Stimulated activated CD4-positive, alpha-beta T cell treated with anti-CD3 and anti-CD28 coated beads, Interleukin-1b, Interleukin-23, amount 100 ng/mL, for 4 hours (primary cell): Measurements from ENCODE around the gene ATP2A1.
"Not testable (repeated sequence)": the region's sequence is repeated elsewhere in the genome, so short reads cannot be mapped to it uniquely, and the experiment has no call there.

Experiments used
- DNase-seq, 2 donors: peaks; one replicate each; pipeline ENCODE4 v3.0.0-alpha.2; 2020; ENCODE audit warnings: low read depth in 2 of 2

Gene ATP2A1

DNA sequence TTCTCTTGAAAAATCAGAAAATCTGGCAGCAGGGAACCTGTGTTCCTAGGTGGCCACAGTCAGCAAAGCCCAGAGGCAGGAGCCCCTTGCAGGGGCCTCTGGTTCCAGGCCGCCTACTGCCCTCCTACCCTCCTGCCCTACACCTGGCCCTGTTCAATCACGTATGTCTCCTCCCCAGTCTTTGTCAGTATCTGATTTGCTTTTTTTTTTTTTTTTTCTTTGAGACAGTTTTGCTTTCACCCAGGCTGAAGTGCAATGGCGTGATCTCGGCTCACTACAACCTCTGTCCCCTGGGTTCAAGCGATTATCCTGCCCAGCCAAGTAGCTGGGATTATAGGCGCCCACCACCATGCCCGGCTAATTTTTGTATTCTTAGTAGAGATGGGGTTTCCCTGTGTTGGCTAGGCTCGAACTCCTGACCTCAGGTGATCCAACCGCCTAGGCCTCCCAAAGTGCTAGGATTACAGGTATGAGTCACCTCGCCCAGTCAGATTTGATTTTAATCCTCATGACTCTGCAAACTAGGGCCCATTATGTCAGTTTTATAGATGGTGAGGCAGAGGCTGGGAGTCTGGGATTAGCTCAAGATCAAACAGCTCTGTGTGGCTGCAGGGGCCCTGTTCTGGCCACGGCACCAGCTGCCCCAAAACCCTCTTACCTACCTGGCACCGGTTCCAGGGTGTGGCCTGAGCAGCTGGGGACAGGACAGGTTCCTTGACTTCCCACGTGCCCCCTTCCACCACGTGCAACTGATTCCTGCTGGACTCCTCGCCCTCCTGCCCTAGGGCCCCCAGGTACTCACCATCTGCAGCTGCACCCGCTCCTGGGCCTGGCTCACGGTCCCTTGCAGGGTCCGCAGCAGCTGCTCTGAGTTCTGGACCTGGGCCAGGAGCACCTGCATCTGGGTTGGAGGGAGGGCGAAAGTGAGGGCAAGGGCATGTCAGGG lies 32.1 kb downstream of the ATP2A1 start:
- no peak for DNase-seq

DNA sequence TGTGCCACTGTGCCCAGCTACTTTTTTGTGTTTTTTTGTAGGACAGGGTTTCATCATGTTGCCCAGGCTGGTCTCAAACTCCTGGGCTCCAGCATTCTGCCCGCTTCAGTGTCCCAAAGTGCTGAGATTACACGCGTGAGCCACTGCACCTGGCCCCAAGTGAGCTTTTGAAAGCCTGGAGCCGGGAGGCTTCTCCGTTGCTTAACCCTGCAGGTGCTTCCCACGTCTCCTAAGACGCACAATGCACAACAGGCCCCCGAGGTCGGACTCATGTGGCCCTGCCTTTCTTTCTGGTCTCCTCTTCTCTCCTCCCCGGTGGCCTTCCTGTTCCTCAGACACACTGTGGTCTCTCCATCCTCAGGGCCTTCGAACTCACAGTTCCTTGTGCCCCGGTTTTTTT lies 34.3 kb downstream of the ATP2A1 start:
- DNase-seq: no peak

- DNase-seq: no peak
Measured at GRCh38 chr16:28913946-28914724, 35.8 kb downstream of the ATP2A1 start.

GRCh38 chr16:28915181-28915580 lies 36.9 kb downstream of the ATP2A1 start:
- DNase-seq: no peak

DNA sequence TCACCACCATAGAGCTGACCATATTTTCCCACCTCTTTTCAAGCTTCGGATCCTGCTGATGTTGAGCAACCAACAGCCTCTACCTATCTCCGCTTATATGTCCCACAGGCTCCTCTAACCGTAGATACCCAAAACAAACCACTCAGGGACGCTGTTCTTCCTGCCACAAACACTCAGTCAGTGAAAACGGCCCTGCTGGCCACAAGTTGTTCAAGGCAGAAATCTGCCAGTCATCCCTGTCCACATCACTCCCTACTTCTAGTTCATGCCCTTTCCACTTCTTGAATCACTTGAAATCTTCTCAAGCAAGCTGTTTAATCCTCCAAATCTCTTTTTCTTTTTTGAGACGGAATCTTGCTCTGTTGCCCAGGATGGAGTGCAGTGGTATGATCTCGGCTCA lies 38.8 kb downstream of the ATP2A1 start:
- no peak for DNase-seq

DNA sequence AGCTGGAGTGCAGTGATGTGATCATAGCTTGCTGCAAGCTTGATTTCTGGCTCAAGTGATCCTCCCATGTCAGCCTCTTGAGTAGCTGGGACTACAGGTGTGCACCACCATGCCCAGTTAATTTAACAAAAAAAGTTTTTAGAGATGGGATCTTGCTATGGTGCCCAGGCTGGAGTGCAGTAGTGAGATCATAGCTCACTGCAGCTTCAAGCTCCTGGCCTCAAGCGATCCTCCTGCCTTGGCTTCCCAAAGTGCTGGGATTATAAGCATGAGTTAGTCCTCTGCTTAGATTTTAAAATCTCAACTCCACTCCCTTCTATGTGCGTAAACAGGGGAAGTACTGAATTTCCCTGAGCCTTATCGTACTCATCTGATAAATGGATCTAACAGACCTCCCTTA lies 40.4 kb downstream of the ATP2A1 start:
- DNase-seq: no peak

DNA sequence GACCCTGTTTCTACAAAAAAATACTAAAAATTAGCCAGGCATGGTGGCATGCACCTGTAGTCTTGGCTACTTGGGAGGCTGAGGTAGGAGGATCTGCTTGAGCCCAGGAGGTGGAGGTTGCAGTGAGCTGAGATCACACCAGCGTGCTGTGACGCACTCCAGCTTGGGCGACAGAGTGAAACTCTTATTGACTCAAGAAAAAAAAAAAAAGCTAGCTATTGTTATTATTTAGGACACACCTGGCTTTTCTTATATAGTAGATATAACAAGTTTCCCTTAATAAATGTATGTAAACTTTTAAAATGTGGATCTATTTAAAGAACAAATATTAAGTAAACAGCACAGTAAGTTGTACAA lies 44.9 kb downstream of the ATP2A1 start:
- no peak for DNase-seq

- no peak for DNase-seq
Measured at GRCh38 chr16:28923652-28924398, 45.5 kb downstream of the ATP2A1 start.

DNA sequence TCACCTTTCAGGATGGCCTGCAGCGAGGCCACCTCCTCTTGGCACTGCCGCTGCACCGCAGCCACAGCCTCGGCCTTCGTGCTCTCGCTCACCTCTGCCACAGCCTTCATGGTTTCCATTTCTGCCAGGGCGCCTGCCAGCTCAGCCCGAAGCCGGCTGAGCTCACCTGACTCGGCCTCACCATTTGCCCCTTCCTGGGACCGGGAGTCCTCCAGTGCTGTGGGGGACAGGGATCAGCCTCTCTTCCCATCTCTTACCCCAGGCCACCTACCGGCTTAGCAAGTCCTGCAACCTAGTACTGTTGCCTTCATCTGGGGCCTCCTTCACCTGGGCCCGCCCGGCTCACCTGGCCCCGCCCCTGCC lies 46.1 kb downstream of the ATP2A1 start:
- no peak for DNase-seq

GRCh38 chr16:28924762-28925385 lies 46.6 kb downstream of the ATP2A1 start, which contains the start of gene RABEP2:
TSS of gene RABEP2 (minus strand) at chr16:28925238. CDS start at chr16:28925163, 75 bp downstream.
- DNase-seq: peak; percentile 88 to 98

- DNase-seq: peak; percentile 64 to 66
Measured at GRCh38 chr16:28925386-28926228, 47.3 kb downstream of the ATP2A1 start.

DNA sequence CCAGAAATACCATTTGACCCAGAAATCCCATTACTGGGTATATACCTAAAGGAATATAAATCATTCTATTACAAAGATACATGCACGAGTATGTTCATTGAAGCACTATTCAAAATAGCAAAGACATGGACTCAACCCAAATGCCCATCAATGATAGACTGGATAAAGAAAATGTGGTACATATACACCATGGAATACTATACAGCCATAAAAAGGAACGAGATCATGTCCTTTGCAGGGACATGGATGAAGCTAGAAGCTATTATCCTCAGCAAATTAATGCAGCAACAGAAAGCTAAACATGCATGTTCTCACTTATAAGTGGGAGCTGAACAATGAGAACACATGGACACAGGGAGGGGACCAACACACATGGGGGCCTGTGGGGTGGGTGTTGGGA lies 48.0 kb downstream of the ATP2A1 start:
- not testable (repeated sequence) for DNase-seq

DNA sequence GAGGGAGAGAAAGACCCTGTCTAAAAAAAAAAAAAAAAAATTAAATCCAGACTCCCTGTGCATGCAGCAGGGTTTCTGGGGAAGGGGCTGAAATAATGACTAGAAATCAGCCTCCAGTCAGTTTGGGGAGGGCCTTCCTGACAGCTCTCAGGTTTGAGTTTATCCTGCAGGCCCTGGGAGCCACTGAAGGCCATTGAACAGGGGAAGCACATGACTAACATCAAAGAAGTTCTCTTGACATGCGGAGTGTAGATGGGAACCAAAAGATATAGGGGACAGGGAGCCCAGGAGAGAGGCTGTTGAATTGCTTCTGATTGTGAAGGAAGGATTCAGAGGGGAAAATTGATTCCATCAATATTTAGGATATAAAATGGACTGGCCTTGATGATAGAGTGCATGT lies 49.5 kb downstream of the ATP2A1 start:
- DNase-seq: no peak

- no peak for DNase-seq
Measured at GRCh38 chr16:28930203-28930602, 51.9 kb downstream of the ATP2A1 start.

GRCh38 chr16:28930652-28931051 lies 52.4 kb downstream of the ATP2A1 start:
- no peak for DNase-seq

- DNase-seq: no peak
Measured at GRCh38 chr16:28931801-28932225, 53.5 kb downstream of the ATP2A1 start, which contains the start of gene CD19. TSS of gene CD19 (plus strand) at chr16:28931971. CDS start at chr16:28932001, 30 bp downstream.

GRCh38 chr16:28932339-28933141 lies 54.3 kb downstream of the ATP2A1 start:
- no peak for DNase-seq

GRCh38 chr16:28933171-28933570 lies 54.9 kb downstream of the ATP2A1 start:
- DNase-seq: no peak

- no peak for DNase-seq
Measured at GRCh38 chr16:28935346-28935745, 57.1 kb downstream of the ATP2A1 start.
